ENCODE results near the gene MIDN.

GRCh38 chr19:1232652-1233072 is 15.7 kb upstream of the MIDN start:
- TF ChIP-seq POLR2AphosphoS5 (IDR thresholded peaks at IDR 0.05; ENCODE audit: insufficient read depth in 1 of 2, low read depth in 1 of 2) (no peak), CTCF (IDR thresholded peaks at IDR 0.05) (no peak)

All from vagina (tissue), 2 donors.